Spinal cord (tissue), 10 donors: ENCODE data around the gene ARFGEF2. TPM values are rescaled to one million over a fixed set of nuclear protein-coding genes. Genes with fewer than 3 reads are reported as not detected.

Source experiments
- DNase-seq, 6 donors: peaks; one replicate each; pipeline versions ENCODE4 v3.0.0 to v3.0.0-alpha.2; 2013 to 2015; ENCODE audit warnings: low spot score in 6 of 6, low read depth in 4 of 6
- H3K27ac ChIP-seq: one replicate; pipeline ENCODE4 v1.5.1; 2013; ENCODE audit warnings: low read depth, low read length, control low read depth
- H3K27me3 ChIP-seq: one replicate; pipeline ENCODE4 v1.6.1; 2013; ENCODE audit warnings: low read length; ENCODE audit not compliant: control insufficient read depth, insufficient read depth
- H3K36me3 ChIP-seq: one replicate; pipeline ENCODE4 v1.6.1; 2013; ENCODE audit warnings: low read length; ENCODE audit not compliant: control insufficient read depth, insufficient read depth
- H3K4me1 ChIP-seq: one replicate; pipeline ENCODE4 v1.6.1; 2013; ENCODE audit warnings: low read length; ENCODE audit not compliant: control insufficient read depth, insufficient read depth
- H3K4me3 ChIP-seq: one replicate; pipeline ENCODE4 v1.5.1; 2013; ENCODE audit warnings: low read depth, low read length, control low read depth
- H3K9me3 ChIP-seq: one replicate; pipeline ENCODE4 v1.6.1; 2013; ENCODE audit warnings: low read length; ENCODE audit not compliant: control insufficient read depth, insufficient read depth
- WGBS: methylation state at CpG from one replicate; pipeline ENCODE4 v1.1.5; 2013; ENCODE audit warnings: missing lambda C conversion rate; ENCODE audit not compliant: insufficient coverage; 5-methylcytosine and 5-hydroxymethylcytosine counted together
- polyA plus RNA-seq, 2 donors: library from polyadenylated mRNA; unstranded; fragments of 120-200 nt; gene quantifications; one replicate each; pipeline ENCODE4 v1.2.1, GENCODE V29; 2013; ENCODE audit not compliant: insufficient read length in 2 of 2
- total RNA-seq, 2 donors: library from RNA; depleted of rRNA in 1 of 2; stranded (reverse); fragments of 120-200 nt in 1 of 2; fragments of >200 nt in 1 of 2; gene quantifications; one replicate each; pipeline versions ENCODE4 v1.2.3 to v1.2.4, GENCODE V29; 2013 to 2014
- donor health status: healthy.

ARFGEF2 gene
- total and polyA plus RNA-seq, 4 donors, result 13.5 to 45.1 (median 20.4) TPM

GRCh38 chr20:48898210-48898609 lies 23.3 kb upstream of the ARFGEF2 start:
- 88% methylated on average over 8 of the region's 10 CpGs for WGBS
- H3K27ac ChIP-seq, result no peak overlapping the region
- no peaks in the 10 kb centered on the region for H3K4me1 ChIP-seq
- H3K9me3 ChIP-seq, result peaks cover 5% of the 10 kb centered on the region
- H3K27me3 ChIP-seq, result no peaks in the 10 kb centered on the region
- DNase-seq, result no peak
- H3K4me3 ChIP-seq, result no peak overlapping the region
- H3K36me3 ChIP-seq, result no peaks in the 10 kb centered on the region

DNA sequence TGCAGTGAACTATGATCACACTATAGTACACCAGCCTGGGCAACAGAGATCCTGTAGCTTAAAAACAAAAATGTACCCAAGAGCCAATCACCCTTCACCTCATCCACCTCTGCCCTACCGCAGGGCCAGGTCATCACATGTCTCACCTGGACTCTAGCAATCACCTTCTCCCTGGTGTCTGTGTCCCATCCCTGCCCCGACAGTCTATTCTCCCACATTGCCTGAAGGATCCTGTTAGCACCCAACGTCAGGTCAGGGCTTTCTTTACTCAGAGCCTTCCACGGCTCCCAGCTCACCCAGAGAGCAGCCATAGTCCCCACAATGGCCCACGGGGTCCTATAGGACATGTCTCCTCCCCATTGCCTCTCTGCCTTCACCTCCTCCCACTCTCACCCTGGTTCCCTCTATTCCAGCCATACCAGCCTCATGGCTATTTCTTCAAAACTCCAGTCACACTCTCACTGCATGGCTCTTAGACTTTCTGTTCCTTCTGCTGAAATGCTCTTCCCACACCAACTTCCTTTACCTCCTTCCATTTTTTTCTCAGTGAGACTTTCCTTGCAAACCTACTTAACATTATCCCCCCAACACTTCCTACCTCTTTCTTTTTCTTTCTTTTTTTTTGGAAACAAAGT lies 22.5 kb upstream of the ARFGEF2 start:
- Histone ChIP-seq H3K4me3 (no peak overlapping the region), H3K27ac (no peak overlapping the region), H3K4me1 (no peaks in the 10 kb centered on the region), H3K27me3 (no peaks in the 10 kb centered on the region), H3K36me3 (no peaks in the 10 kb centered on the region), H3K9me3 (no peaks in the 10 kb centered on the region)
- 86% methylated on average over 5 of the region's 5 CpGs for WGBS
- no peak for DNase-seq

GRCh38 chr20:48899881-48900280 lies 21.6 kb upstream of the ARFGEF2 start:
- H3K27me3 ChIP-seq, result no peaks in the 10 kb centered on the region
- H3K4me1 ChIP-seq, result peaks cover 7% of the 10 kb centered on the region
- DNase-seq, result no peak
- H3K9me3 ChIP-seq, result no peaks in the 10 kb centered on the region
- no peak overlapping the region for H3K4me3 ChIP-seq
- H3K27ac ChIP-seq, result no peak overlapping the region
- H3K36me3 ChIP-seq, result no peaks in the 10 kb centered on the region

DNA sequence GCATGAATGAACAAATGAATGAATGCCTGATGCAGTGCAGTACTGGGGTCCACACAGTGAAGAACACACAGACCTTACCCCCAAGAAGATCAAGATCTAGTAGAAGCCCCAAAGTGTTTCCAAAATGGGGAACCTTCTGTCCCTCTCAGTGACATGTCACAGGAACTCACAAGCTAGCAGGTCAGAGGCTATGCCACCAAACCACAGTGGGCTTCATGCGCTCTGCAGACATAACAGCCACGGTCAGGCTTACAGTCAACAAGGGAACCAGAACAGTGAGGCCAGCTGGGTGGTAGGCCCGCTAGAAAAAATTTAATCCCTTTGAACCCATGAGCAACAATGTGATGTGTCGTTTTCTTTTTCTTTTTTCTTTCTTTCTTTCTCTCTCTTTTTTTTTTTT lies 20.2 kb upstream of the ARFGEF2 start:
- H3K27ac ChIP-seq, result no peak overlapping the region
- no peak for DNase-seq
- H3K36me3 ChIP-seq, result no peaks in the 10 kb centered on the region
- peaks cover 7% of the 10 kb centered on the region for H3K4me1 ChIP-seq
- WGBS, result 89% methylated on average over 2 of the region's 4 CpGs
- H3K27me3 ChIP-seq, result no peaks in the 10 kb centered on the region
- H3K9me3 ChIP-seq, result no peaks in the 10 kb centered on the region
- H3K4me3 ChIP-seq, result no peak overlapping the region

- WGBS, result 80% methylated on average over 7 of the region's 10 CpGs
- Histone ChIP-seq H3K9me3 (no peaks in the 10 kb centered on the region), H3K27ac (no peak overlapping the region), H3K36me3 (no peaks in the 10 kb centered on the region), H3K4me1 (peaks cover 7% of the 10 kb centered on the region), H3K4me3 (no peak overlapping the region), H3K27me3 (no peaks in the 10 kb centered on the region)
- no peak for DNase-seq
These were observed 17.8 kb upstream of the ARFGEF2 start for GRCh38 chr20:48903705-48904104.

DNA sequence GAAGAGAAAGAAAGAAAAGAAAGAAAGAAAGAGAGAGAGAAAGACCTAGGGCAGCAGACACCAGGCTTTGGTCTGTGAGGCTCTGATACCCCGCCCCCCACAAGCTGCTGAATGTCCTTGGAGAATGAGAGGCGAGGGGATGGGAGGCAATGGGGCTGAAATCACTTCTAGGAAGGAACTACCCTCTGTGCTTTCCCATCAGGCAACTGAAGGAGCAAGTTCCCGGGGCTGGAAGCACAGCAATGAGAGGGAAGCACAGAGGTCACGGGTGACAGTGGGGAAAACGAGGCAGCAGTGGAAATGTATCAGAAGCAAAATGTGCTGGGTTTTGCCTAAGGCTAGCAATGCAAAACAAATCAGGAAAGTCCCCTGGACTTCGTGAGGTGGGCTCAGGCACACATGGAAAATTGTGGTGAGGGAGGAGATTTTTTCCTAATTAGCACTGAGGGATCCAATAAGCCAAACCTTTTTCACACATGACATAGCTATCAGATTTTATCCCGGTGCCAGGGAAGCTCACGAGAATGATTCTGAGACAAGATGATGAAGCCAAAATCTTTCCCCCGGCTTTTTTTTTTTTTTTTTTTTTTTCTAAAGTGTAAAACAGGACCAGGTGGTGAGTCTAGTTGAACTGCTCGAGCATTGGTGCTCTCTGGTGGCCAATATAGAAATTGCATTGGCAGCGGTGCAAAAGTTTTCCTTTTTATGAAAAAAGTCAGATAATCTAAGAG lies 16.8 kb upstream of the ARFGEF2 start:
- Histone ChIP-seq H3K27me3 (no peaks in the 10 kb centered on the region), H3K27ac (no peak overlapping the region), H3K4me1 (peaks cover 7% of the 10 kb centered on the region), H3K4me3 (no peak overlapping the region), H3K36me3 (no peaks in the 10 kb centered on the region), H3K9me3 (no peaks in the 10 kb centered on the region)
- 21% methylated on average over 6 of the region's 11 CpGs for WGBS
- DNase-seq, result peak in 4 of 6 donors; percentile 49 to 92 (median 69)

- WGBS, result 77% methylated on average over 4 of the region's 5 CpGs
- H3K9me3 ChIP-seq, result no peaks in the 10 kb centered on the region
- H3K27ac ChIP-seq, result no peak overlapping the region
- no peak overlapping the region for H3K4me3 ChIP-seq
- no peak for DNase-seq
- H3K4me1 ChIP-seq, result peaks cover 7% of the 10 kb centered on the region
- H3K36me3 ChIP-seq, result no peaks in the 10 kb centered on the region
- H3K27me3 ChIP-seq, result no peaks in the 10 kb centered on the region
These were observed 16.2 kb upstream of the ARFGEF2 start for GRCh38 chr20:48905297-48905647.

DNA sequence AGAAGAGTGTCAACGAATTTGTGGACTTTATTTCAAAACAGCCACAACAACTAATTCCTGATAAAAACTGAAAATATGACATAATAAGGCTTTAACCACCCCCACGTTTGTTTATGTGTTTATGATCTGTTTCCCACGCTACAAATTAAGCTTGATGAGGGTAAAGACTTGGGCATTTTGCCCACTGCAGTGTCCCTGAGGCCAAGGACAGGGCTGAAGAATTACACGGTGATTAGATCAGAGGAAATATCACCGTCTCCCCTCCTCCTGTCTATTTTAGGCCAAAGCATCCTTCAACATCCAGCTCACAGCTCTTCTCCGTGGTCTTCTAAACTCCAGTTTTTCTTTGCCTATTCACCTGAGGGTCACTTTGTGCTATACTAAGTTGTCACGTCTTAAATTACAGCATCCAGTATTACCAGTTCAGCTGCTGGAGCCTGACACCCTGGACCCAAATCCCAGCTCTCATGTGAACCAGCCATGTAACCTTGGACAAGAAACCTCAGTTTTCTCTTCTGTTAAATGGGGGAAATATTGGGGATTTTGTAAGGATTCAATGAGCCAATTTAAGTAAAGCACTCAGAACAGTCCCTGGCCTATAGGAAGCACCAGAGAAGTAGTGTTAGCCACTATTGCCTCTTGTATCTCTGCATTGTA lies 15.2 kb upstream of the ARFGEF2 start:
- H3K9me3 ChIP-seq, result no peaks in the 10 kb centered on the region
- 57% methylated on average over 3 of the region's 7 CpGs for WGBS
- no peak overlapping the region for H3K4me3 ChIP-seq
- no peak overlapping the region for H3K27ac ChIP-seq
- H3K27me3 ChIP-seq, result no peaks in the 10 kb centered on the region
- DNase-seq, result no peak
- peaks cover 7% of the 10 kb centered on the region for H3K4me1 ChIP-seq
- H3K36me3 ChIP-seq, result no peaks in the 10 kb centered on the region

- WGBS, result 75% methylated on average over 2 of the region's 2 CpGs
- no peak for DNase-seq
- H3K4me3 ChIP-seq, result no peak overlapping the region
- H3K4me1 ChIP-seq, result peaks cover 7% of the 10 kb centered on the region
- H3K9me3 ChIP-seq, result no peaks in the 10 kb centered on the region
- H3K27ac ChIP-seq, result no peak overlapping the region
- no peaks in the 10 kb centered on the region for H3K36me3 ChIP-seq
- H3K27me3 ChIP-seq, result no peaks in the 10 kb centered on the region
These were observed 12.7 kb upstream of the ARFGEF2 start for GRCh38 chr20:48908656-48909319.
